ENCODE results near the gene DOLK.

- TF ChIP-seq CTCF (optimal IDR thresholded peaks at IDR 0.05 in 1 of 3, IDR thresholded peaks at IDR 0.05 in 1 of 3, conservative IDR thresholded peaks at IDR 0.05 in 1 of 3; ENCODE audit: extremely low read depth in 1 of 3, insufficient read depth in 2 of 3, low read length in 3 of 3) = no peak
- TF ChIP-seq EZH2 (IDR thresholded peaks at IDR 0.05; ENCODE audit: low read length) = no peak
These were observed 679 bp downstream of the DOLK start for GRCh38 chr9:128946571-128947276.

Measured in keratinocyte (primary cell).